Activated T-cell treated with anti-CD3 and anti-CD28 coated beads for 4 hours (primary cell): Measurements from ENCODE around the gene TMEM98.
"Not testable (repeated sequence)": the region's sequence is repeated elsewhere in the genome, so short reads cannot be mapped to it uniquely, and the experiment has no call there.

Experiments
- DNase-seq: peaks from one replicate; pipeline ENCODE4 v3.0.0-alpha.2; 2020

Gene TMEM98

GRCh38 chr17:32987453-32987805 lies 59.5 kb downstream of the TMEM98 start:
- not testable (repeated sequence) for DNase-seq

- not testable (repeated sequence) for DNase-seq
Measured at GRCh38 chr17:32987868-32988267, 59.9 kb downstream of the TMEM98 start.

GRCh38 chr17:32988481-32989101 lies 60.6 kb downstream of the TMEM98 start:
- DNase-seq = no peak

- no peak for DNase-seq
Measured at GRCh38 chr17:32992321-32993033, 64.5 kb downstream of the TMEM98 start.

- no peak for DNase-seq
Measured at GRCh38 chr17:32993977-32994376, 66.0 kb downstream of the TMEM98 start.
